ENCODE data around the gene HLA-A.
A peak's percentile ranks its signal among the peaks of the same experiment; 100 is the strongest.
"Not testable (repeated sequence)": the region's sequence is repeated elsewhere in the genome, so short reads cannot be mapped to it uniquely, and the experiment has no call there.

HLA-A gene

GRCh38 chr6:29942275-29943052, at the start of gene HLA-A:
HLA-A (plus strand) TSS chr6:29942532; CDS start chr6:29942554, 22 bp downstream.
- DNase-seq (ENCODE audit: low read depth): peak; percentile 93

- DNase-seq (ENCODE audit: low read depth): no peak
Measured at GRCh38 chr6:29892696-29893095, 49.6 kb upstream of the HLA-A start.

GRCh38 chr6:29899281-29899680, 43.1 kb upstream of the HLA-A start:
- no peak for DNase-seq (ENCODE audit: low read depth)

- DNase-seq (ENCODE audit: low read depth): no peak
Measured at GRCh38 chr6:29905286-29905685, 37.0 kb upstream of the HLA-A start.

- no peak for DNase-seq (ENCODE audit: low read depth)
Measured at GRCh38 chr6:29907637-29908340, 34.5 kb upstream of the HLA-A start.

GRCh38 chr6:29908341-29908662, 34.0 kb upstream of the HLA-A start:
- DNase-seq (ENCODE audit: low read depth): no peak

GRCh38 chr6:29908710-29909109, 33.6 kb upstream of the HLA-A start:
- no peak for DNase-seq (ENCODE audit: low read depth)

- DNase-seq (ENCODE audit: low read depth): no peak
Measured at GRCh38 chr6:29909985-29910384, 32.3 kb upstream of the HLA-A start.

- no peak for DNase-seq (ENCODE audit: low read depth)
Measured at GRCh38 chr6:29912840-29913239, 29.5 kb upstream of the HLA-A start.

GRCh38 chr6:29916741-29917140, 25.6 kb upstream of the HLA-A start:
- no peak for DNase-seq (ENCODE audit: low read depth)

GRCh38 chr6:29917857-29918256, 24.5 kb upstream of the HLA-A start:
- no peak for DNase-seq (ENCODE audit: low read depth)

- DNase-seq (ENCODE audit: low read depth): no peak
Measured at GRCh38 chr6:29919506-29920445, 22.6 kb upstream of the HLA-A start.

- DNase-seq (ENCODE audit: low read depth): no peak
Measured at GRCh38 chr6:29924287-29924686, 18.0 kb upstream of the HLA-A start.

GRCh38 chr6:29924731-29925130, 17.6 kb upstream of the HLA-A start:
- no peak for DNase-seq (ENCODE audit: low read depth)

GRCh38 chr6:29925321-29925720, 17.0 kb upstream of the HLA-A start:
- DNase-seq (ENCODE audit: low read depth): no peak

- no peak for DNase-seq (ENCODE audit: low read depth)
Measured at GRCh38 chr6:29925727-29926412, 16.5 kb upstream of the HLA-A start.

- DNase-seq (ENCODE audit: low read depth): peak; percentile 26
Measured at GRCh38 chr6:29926413-29927274, 15.7 kb upstream of the HLA-A start.

- no peak for DNase-seq (ENCODE audit: low read depth)
Measured at GRCh38 chr6:29927275-29927569, 15.1 kb upstream of the HLA-A start.

- no peak for DNase-seq (ENCODE audit: low read depth)
Measured at GRCh38 chr6:29927841-29928388, 14.4 kb upstream of the HLA-A start.

GRCh38 chr6:29930047-29930446, 12.3 kb upstream of the HLA-A start:
- not testable (repeated sequence) for DNase-seq (ENCODE audit: low read depth)

- DNase-seq (ENCODE audit: low read depth): no peak
Measured at GRCh38 chr6:29933955-29934354, 8.4 kb upstream of the HLA-A start.
